Adipose tissue (tissue), 3 donors: ENCODE results near the gene CST6. TPM values are rescaled to one million over a fixed set of nuclear protein-coding genes. Genes with fewer than 3 reads are reported as not detected.

ENCODE experiments used
- H3K27ac ChIP-seq: one replicate; pipeline ENCODE4 v1.5.1; 2013; ENCODE audit warnings: low read depth, low read length
- WGBS, 3 donors: extraction: QIAGEN DNeasy Blood & Tissue Kit; methylation state at CpG; one replicate each; pipeline ENCODE4 v1.1.7; 2013; 5-methylcytosine and 5-hydroxymethylcytosine counted together
- polyA plus RNA-seq, 3 donors: library from polyadenylated mRNA; stranded (reverse); fragments of 200-250 nt; gene quantifications; one replicate each; pipeline ENCODE4 v1.2.3, GENCODE V29; 2013
- donor health status: healthy with polysubstance abuse.
- donor health status: Bipolar disorder and iron deficiency.
- donor health status: healthy.

CST6 gene
- polyA plus RNA-seq, 3 donors = 0.28 to 0.84 TPM; not detected in 1

DNA sequence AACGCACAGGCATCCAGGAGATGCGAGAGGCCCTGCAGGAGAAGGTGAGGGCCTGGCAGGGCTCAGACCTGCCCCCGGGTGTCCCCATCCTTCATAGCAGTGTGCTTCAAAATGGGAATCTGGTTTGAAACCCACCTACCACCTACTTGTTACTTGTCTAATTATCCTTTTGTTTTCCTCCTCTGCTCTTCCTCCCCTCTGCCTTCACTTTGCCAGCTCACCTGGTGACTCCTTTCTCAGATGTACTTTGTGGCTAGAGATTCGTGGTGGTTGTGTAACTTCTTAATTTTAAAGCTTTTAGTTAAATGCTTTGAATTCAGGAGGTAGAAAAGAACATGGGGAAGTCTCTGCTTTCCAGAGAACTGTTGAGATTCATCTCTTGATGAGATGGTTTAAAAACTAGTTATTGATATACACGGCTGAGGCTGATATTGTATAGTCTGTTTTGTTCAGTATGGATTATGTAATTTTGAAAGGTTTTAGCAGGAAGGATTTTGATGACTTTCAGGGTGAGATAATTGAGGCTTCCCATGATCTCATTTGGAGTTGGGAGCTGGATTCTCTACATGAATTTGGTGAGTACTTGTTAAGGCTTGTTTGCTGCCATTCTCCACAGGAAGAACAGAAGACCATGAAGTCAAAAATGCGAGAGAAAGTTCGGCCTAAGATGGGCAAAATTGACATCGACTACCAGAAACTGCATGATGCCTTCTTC is 48.3 kb downstream of the CST6 start:
- H3K27ac ChIP-seq = no peak overlapping the region
- WGBS, 3 donors = 79 to 82% (median 80%) methylated on average over 8 of the region's 8 CpGs

GRCh38 chr11:66061268-66061667 is 49.5 kb downstream of the CST6 start:
- H3K27ac ChIP-seq = no peak overlapping the region
- 82 to 86% (median 83%) methylated on average over 6 of the region's 6 CpGs for WGBS, 3 donors

DNA sequence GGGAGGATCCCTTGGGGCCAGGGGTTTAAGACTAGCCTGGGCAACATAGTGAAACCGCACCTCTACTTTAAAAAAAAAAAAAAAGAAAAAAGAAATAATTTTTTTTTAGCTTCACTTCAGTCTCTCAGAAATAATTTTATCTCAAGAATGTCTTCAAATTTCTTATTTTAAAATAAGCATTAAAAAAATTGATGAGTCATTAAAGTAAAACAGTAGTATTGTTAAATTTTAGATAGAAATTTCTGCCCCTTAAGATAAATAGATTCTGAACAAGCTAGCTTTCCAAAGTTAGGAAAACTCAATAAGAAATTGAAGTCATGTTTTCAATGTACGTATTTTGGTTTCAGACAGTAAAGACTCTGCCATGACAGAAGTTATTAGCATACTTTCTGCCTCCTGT is 50.6 kb downstream of the CST6 start:
- 84 to 97% (median 95%) methylated on average over 2 of the region's 2 CpGs for WGBS, 3 donors
- H3K27ac ChIP-seq = no peak overlapping the region

Other genes with a start within 250 kb of the CST6 start
- gene AP5B1, start 231.0 kb upstream of the CST6 start, polyA plus RNA-seq = 10 to 100 TPM in 2 of 3 donors, 1 to 10 TPM in 1; 7.4 to 22.6 (median 10.0) TPM
- under 1 TPM in 2 of 3 donors, not detected in 1; 0.21 to 0.68 TPM for gene OVOL1, start 224.9 kb upstream of the CST6 start, polyA plus RNA-seq
- under 1 TPM in 2 of 3 donors, not detected in 1; 0.34 to 0.41 TPM for gene SNX32, start 178.0 kb upstream of the CST6 start, polyA plus RNA-seq
- 100 to 1,000 TPM; 206 to 826 (median 597) TPM for gene CFL1, start 153.8 kb upstream of the CST6 start, polyA plus RNA-seq
- 10 to 100 TPM; 29.7 to 60.6 (median 40.3) TPM for gene MUS81, start 151.6 kb upstream of the CST6 start, polyA plus RNA-seq
- gene EFEMP2, start 139.2 kb upstream of the CST6 start, polyA plus RNA-seq = 100 to 1,000 TPM in 1 of 3 donors, 10 to 100 TPM in 2; 16.6 to 103 (median 62.4) TPM
- 1 to 10 TPM in 2 of 3 donors, under 1 TPM in 1; 0.26 to 2.7 (median 2.6) TPM for gene CTSW, start 132.2 kb upstream of the CST6 start, polyA plus RNA-seq
- gene FIBP, start 123.5 kb upstream of the CST6 start, polyA plus RNA-seq = 10 to 100 TPM; 31.2 to 68.7 (median 56.9) TPM
- gene CCDC85B, start 121.3 kb upstream of the CST6 start, polyA plus RNA-seq = 10 to 100 TPM; 18.1 to 75.3 (median 28.1) TPM
- 100 to 1,000 TPM in 1 of 3 donors, 10 to 100 TPM in 1, 1 to 10 TPM in 1; 1.5 to 100 (median 28.1) TPM for gene FOSL1, start 111.6 kb upstream of the CST6 start, polyA plus RNA-seq
- gene C11orf68, start 92.9 kb upstream of the CST6 start, polyA plus RNA-seq = 10 to 100 TPM; 20.5 to 35.3 (median 29.1) TPM
- 100 to 1,000 TPM in 2 of 3 donors, 10 to 100 TPM in 1; 46.7 to 142 (median 107) TPM for gene DRAP1, start 92.6 kb upstream of the CST6 start, polyA plus RNA-seq
- gene TSGA10IP, start 66.5 kb upstream of the CST6 start, polyA plus RNA-seq = not detected
- gene SART1, start 50.3 kb upstream of the CST6 start, polyA plus RNA-seq = 10 to 100 TPM; 26.9 to 51.8 (median 36.5) TPM
- 10 to 100 TPM; 12.0 to 20.8 (median 12.9) TPM for gene EIF1AD, start 9.9 kb upstream of the CST6 start, polyA plus RNA-seq
- gene BANF1, start 9.5 kb upstream of the CST6 start, polyA plus RNA-seq = 100 to 1,000 TPM in 2 of 3 donors, 10 to 100 TPM in 1; 75.9 to 175 (median 123) TPM
- gene CATSPER1, start 14.5 kb downstream of the CST6 start, polyA plus RNA-seq = under 1 TPM in 2 of 3 donors, not detected in 1; 0.02 to 0.16 TPM
- gene GAL3ST3, start 37.2 kb downstream of the CST6 start, polyA plus RNA-seq = under 1 TPM in 1 of 3 donors, not detected in 2; 0.64 TPM
- 100 to 1,000 TPM in 1 of 3 donors, 10 to 100 TPM in 2; 95.6 to 110 (median 98.5) TPM for gene SF3B2, start 40.4 kb downstream of the CST6 start, polyA plus RNA-seq
- 10 to 100 TPM; 16.6 to 29.4 (median 26.5) TPM for gene PACS1, start 58.3 kb downstream of the CST6 start, polyA plus RNA-seq
- 10 to 100 TPM in 2 of 3 donors, 1 to 10 TPM in 1; 7.1 to 14.4 (median 14.2) TPM for gene KLC2, start 245.7 kb downstream of the CST6 start, polyA plus RNA-seq